PC-9 (cell line): ENCODE measurements around the gene UGGT2.

Source experiments
- CTCF ChIP-seq: fragments of 200-600 bp; sonication (generic); conservative IDR thresholded peaks from 2 replicates; pipeline ENCODE4 v1.6.1; 2017; ENCODE audit warnings: mixed run types, antibody characterized with exemption, mild to moderate bottlenecking, moderate library complexity
- EZH2 ChIP-seq: fragments of 200-600 bp; sonication (generic); IDR thresholded peaks from 2 replicates; pipeline ENCODE4 v1.8.0; 2017; ENCODE audit warnings: antibody characterized with exemption, low read depth

GRCh38 chr13:96100457-96101220 lies 47.4 kb upstream of the UGGT2 start:
- TF ChIP-seq CTCF, result no peak
- no peak for TF ChIP-seq EZH2
